HG02759 (cell line): ENCODE data around the gene TSPAN14.
A peak's percentile ranks its signal among the peaks of the same experiment; 100 is the strongest.

Source experiments
- ATAC-seq: cut with Tn5 transposase; IDR thresholded peaks from one replicate; pipeline ENCODE4 v1.9.1; 2021; ENCODE audit warnings: mild to moderate bottlenecking, moderate library complexity; ENCODE audit not compliant: unreplicated experiment

The TSPAN14 gene

GRCh38 chr10:80486785-80487420, 32.8 kb downstream of the TSPAN14 start:
- ATAC-seq, result no peak

DNA sequence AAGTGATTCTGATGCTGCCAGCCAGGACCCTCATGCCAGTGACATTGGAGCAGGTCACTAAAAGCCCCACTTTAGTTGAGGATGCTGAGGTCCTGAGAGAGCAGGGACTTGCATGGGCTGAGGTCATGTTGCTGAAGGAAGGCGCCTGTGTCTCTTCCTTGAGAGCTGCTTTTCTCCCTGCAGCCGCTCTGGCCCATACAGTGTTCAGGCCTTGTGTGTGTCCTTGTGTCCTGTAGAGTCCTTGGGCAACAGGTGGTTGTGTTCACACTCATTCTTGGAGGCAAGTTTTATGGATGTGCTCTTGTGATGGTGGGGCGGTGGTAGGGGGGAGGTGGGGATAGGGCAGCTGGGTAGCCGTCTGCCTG, 33.3 kb downstream of the TSPAN14 start:
- no peak for ATAC-seq

DNA sequence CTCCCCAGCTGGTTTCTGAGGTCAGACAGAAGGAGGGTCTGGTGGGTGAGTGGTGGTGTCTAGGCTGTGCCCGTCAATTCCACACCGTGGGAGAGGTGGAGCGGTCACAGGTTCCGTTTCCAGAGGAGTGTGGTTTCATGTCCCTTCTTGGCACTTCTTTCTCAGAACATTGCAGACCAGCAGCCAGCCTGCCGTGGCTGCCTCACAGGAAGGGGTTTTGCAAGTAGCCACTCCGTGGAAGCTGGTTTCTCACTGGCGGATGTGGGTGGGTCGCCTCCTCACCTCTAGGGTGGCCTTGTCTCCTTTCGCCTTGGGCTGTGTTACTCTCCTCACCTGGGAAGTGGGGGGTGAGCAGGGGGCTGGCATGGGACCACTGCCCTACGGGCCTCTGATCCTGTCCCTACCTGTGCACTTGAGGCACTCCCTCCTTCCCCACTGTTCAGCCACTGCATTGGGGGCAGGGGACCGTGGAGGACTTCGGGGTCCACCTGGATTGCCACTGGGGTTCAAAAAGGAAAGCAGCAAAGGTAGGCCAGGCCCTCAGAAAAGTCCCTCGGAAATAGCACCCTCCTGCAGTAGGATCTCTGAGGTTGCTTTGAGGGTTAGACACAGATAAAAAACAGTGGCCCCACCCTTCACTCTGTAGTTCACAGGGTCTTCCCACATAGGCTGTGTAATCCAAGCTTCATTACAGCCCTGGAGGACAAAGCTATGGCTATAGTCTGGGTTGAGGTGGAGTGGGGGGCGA, 33.9 kb downstream of the TSPAN14 start:
- no peak for ATAC-seq

GRCh38 chr10:80488539-80489066, 34.5 kb downstream of the TSPAN14 start:
- no peak for ATAC-seq

DNA sequence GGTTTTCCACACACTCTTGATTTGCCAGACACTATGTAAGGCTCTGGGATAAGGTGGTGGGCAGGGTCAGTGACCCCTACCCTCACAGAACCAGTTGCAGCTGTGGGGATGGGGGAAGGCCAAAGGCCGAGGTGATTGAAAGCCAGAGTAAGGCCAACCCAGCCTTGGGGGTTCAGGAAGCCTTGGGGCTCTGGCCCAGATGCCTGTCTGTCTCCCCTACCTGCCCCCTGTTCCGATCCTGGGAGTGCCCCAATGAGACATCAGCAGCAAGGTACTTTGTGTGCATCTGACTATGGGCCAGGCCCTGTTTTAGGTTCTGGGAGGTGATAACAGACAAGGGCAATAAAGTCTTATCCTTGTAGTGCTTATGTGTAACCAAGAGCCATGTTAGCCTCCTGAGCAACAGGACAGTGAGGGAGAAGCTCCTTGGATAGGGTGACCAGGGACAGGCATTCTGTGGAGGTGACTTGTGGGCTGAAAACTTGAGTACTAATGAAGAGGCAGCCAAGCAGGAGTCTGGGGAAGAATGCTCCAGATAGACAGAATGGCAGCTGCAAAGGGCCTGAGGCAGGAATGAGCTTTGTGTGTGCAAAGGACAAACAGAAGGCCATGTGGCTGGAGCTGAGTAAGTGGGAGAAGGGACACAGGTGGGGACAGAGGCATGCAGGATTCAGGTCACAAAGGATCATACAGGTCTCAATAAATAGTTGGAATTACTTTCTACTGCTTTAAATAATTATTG, 35.4 kb downstream of the TSPAN14 start:
- ATAC-seq, result no peak

GRCh38 chr10:80491251-80492102, 37.4 kb downstream of the TSPAN14 start:
- no peak for ATAC-seq

- ATAC-seq, result peak; percentile 34
These were observed 38.9 kb downstream of the TSPAN14 start for GRCh38 chr10:80492848-80493521.

- peak; percentile 63 for ATAC-seq
These were observed 39.5 kb downstream of the TSPAN14 start for GRCh38 chr10:80493522-80494051.

- no peak for ATAC-seq
These were observed 42.6 kb downstream of the TSPAN14 start for GRCh38 chr10:80496555-80497172.

DNA sequence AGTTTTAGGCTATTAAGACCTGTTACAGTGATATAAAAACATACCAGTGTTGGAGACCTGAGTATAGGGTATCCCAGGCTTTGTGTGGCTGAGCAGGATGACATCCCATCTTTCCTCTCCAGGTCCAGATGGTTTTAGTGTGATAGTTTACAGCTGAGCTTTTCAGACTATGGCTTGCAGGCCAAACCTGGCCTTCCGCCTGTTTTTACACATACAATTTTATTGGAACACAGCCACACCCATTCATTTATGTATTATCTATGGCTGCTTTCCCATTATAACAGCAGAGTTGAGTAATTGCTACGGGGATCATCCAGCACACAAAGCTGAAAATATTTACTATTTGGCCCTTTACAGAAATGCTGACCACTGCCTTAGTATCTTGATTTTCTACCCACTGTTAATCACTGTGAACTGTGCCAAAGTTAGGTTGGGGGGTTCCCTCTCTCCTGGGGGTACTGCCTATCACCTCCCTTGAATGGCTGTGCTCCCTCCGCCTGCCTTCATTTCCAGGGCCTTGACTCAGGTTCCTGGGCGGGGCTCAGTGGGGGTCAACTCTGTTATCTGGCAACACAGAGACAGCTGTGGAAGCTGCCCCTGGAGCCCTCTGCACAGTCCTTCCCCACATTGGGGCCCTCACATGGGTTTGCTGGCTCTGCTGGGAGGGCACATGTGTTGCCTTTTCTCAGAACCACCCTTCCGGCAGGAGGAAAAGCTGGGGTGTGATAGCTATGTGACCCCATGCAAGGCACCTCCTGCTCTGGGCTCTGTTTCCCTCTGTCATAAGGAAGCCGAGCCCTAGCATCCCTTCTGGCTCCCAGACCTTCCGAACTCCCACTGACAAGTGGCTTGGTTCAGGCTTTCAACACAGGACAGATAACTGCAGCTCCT, 43.3 kb downstream of the TSPAN14 start:
- ATAC-seq, result no peak

- ATAC-seq, result no peak
These were observed 44.1 kb downstream of the TSPAN14 start for GRCh38 chr10:80498078-80498832.

- peak; percentile 37 for ATAC-seq
These were observed 45.0 kb downstream of the TSPAN14 start for GRCh38 chr10:80498833-80499741.

DNA sequence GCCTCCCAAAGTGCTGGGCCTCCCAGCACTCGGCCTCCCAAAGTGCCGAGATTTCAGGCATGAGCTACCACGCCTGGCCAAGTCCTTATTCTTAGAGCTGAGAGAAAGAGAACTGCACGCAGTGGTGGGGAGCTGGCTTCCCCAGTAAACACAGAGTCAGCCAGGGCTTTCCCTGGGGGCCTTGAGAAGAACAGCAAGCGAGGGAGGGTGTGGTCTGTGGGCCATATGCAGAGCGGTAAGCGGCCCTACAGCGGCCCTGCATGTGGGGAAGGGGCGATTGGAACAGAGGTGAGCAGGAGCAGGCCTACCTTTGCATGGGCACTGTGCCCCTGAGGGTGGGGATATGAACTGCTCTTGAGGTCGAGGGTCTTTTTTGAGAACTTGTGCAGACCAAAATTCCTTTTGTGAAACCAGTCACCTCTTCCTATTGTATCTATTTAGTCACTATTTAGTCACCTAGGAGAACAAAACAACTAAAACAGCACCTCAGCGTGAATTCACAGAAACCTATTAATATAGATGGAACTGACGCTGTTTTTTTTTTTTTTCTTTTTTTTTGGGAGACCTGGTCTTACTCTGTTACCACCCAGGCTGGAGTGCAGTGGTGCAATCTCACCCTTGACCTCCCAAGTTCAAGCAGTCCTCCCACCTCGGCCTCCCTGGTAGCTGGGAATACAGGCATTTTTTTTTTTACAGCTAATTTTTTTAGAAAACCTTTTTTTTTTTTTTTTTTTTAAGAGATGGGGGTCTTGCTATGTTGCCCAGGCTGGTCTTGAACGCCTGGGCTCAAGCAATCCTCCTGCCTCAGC, 46.7 kb downstream of the TSPAN14 start:
- ATAC-seq, result peak; percentile 76

GRCh38 chr10:80501381-80501912, 47.3 kb downstream of the TSPAN14 start:
- ATAC-seq, result no peak

GRCh38 chr10:80501913-80502521, 47.9 kb downstream of the TSPAN14 start:
- ATAC-seq, result no peak
